ENCODE measurements around the gene ACSS3.

Gene ACSS3

GRCh38 chr12:81224626-81225025, 146.7 kb downstream of the ACSS3 start:
- no peak for TF ChIP-seq CTCF (IDR thresholded peaks at IDR 0.05; ENCODE audit: control extremely low read depth, extremely low read depth, low read depth, missing control alignments)
- CTCF ChIA-PET, result no interaction called here
- DNase-seq (ENCODE audit: extremely low spot score), result no peak

GRCh38 chr12:81229759-81230158, 151.9 kb downstream of the ACSS3 start:
- TF ChIP-seq CTCF (IDR thresholded peaks at IDR 0.05; ENCODE audit: control extremely low read depth, extremely low read depth, low read depth, missing control alignments), result no peak
- DNase-seq (ENCODE audit: extremely low spot score), result no peak
- ChIA-PET POLR2A (no interaction called here), CTCF (interaction anchor here (1.0 to 1.3 kb wide), 2 partner anchors 13 to 17 kb away, joined by 3 read pairs; no protein-coding TSS in a partner anchor)

More at GRCh38 chr12:81224626-81225025, 146.7 kb downstream of the ACSS3 start:
- POLR2A ChIA-PET, result no interaction called here

GRCh38 chr12:81231574-81232368, 153.9 kb downstream of the ACSS3 start:
- DNase-seq (ENCODE audit: extremely low spot score), result no peak
- CTCF ChIA-PET, result no interaction called here
- TF ChIP-seq CTCF (IDR thresholded peaks at IDR 0.05; ENCODE audit: control extremely low read depth, extremely low read depth, low read depth, missing control alignments), result no peak
- POLR2A ChIA-PET, result no interaction called here

GRCh38 chr12:81245458-81245857, 167.6 kb downstream of the ACSS3 start:
- ChIA-PET CTCF (no interaction called here), POLR2A (no interaction called here)
- TF ChIP-seq CTCF (IDR thresholded peaks at IDR 0.05; ENCODE audit: control extremely low read depth, extremely low read depth, low read depth, missing control alignments), result no peak
- DNase-seq (ENCODE audit: extremely low spot score), result no peak

- CTCF ChIA-PET, result no interaction called here
- DNase-seq (ENCODE audit: extremely low spot score), result no peak
- POLR2A ChIA-PET, result no interaction called here
- no peak for TF ChIP-seq CTCF (IDR thresholded peaks at IDR 0.05; ENCODE audit: control extremely low read depth, extremely low read depth, low read depth, missing control alignments)
These were observed 168.2 kb downstream of the ACSS3 start for GRCh38 chr12:81245907-81246570.

- no peak for TF ChIP-seq CTCF (IDR thresholded peaks at IDR 0.05; ENCODE audit: control extremely low read depth, extremely low read depth, low read depth, missing control alignments)
- DNase-seq (ENCODE audit: extremely low spot score), result no peak
- ChIA-PET CTCF (interaction anchor here (1.3 kb wide), 1 partner anchor 9 kb away, joined by 4 read pairs; no protein-coding TSS in a partner anchor), POLR2A (no interaction called here)
These were observed 172.1 kb downstream of the ACSS3 start for GRCh38 chr12:81249976-81250375.
